Mammary epithelial cell (primary cell): ENCODE results near the gene AMMECR1L.

Experiments used
- CTCF ChIP-seq, 2 donors: IDR thresholded peaks in 1 of 2; conservative IDR thresholded peaks in 1 of 2; 2 replicates each; pipeline ENCODE4 v1.5.1; 2011 to 2012; ENCODE audit warnings: inconsistent platforms in 2 of 2, low read length in 2 of 2, mild to moderate bottlenecking in 2 of 2, control low read depth in 1 of 2, low read depth in 1 of 2; ENCODE audit not compliant: insufficient read depth in 1 of 2; ENCODE audit errors: extremely low read depth in 1 of 2
- EZH2 ChIP-seq: IDR thresholded peaks from 2 replicates; pipeline ENCODE4 v1.6.1; 2012; ENCODE audit warnings: low read length, inconsistent platforms, borderline replicate concordance

- no peak for TF ChIP-seq CTCF (conservative IDR thresholded peaks at IDR 0.05 in 1 of 2, IDR thresholded peaks at IDR 0.05 in 1 of 2; ENCODE audit: extremely low read depth in 1 of 2, insufficient read depth in 1 of 2, low read depth in 1 of 2, low read length in 2 of 2)
- no peak for TF ChIP-seq EZH2
These were observed 8.1 kb downstream of the AMMECR1L start for GRCh38 chr2:127877626-127878025.
